Activated naive CD8-positive, alpha-beta T cell treated with anti-CD3 and anti-CD28 coated beads, Interleukin-2, amount 10 ng/mL, durations not matched to agents 7 days and 5 days (primary cell): Measurements from ENCODE around the gene SNX7. TPM values are rescaled to one million over a fixed set of nuclear protein-coding genes. Genes with fewer than 3 reads are reported as not detected.

Source experiments
- ATAC-seq: fragments of 150-1000 bp; cut with Tn5 transposase; one replicate; pipeline ENCODE4 v1.10.0; 2021; ENCODE audit warnings: low read depth, moderate library complexity
- POLR2A ChIA-PET: fragments of 350-600 bp; sonication (Branson Sonifier 250); formaldehyde crosslinking; loops from one replicate; lab custom pipeline; 2021; ENCODE audit warnings: antibody characterized with exemption; lab: Charles Lee
- DNase-seq: peaks from one replicate; pipeline ENCODE4 v3.0.0; 2021
- H3K27ac Mint-ChIP-seq: one replicate; pipeline ENCODE4 v1.8.0; 2022; ENCODE audit warnings: mild to moderate bottlenecking, mixed read lengths
- H3K27me3 Mint-ChIP-seq: one replicate; pipeline ENCODE4 v1.8.0; 2022; ENCODE audit warnings: mild to moderate bottlenecking, moderate library complexity, mixed read lengths
- H3K36me3 Mint-ChIP-seq: one replicate; pipeline ENCODE4 v1.8.0; 2021; ENCODE audit warnings: mild to moderate bottlenecking, mixed read lengths
- H3K4me1 Mint-ChIP-seq: one replicate; pipeline ENCODE4 v1.8.0; 2021; ENCODE audit warnings: mixed read lengths
- H3K4me3 Mint-ChIP-seq: one replicate; pipeline ENCODE4 v1.8.0; 2022; ENCODE audit warnings: mild to moderate bottlenecking, moderate library complexity, mixed read lengths
- H3K9me3 Mint-ChIP-seq: one replicate; pipeline ENCODE4 v1.8.0; 2021; ENCODE audit warnings: mixed read lengths
- total RNA-seq, 2 experiments: library from RNA; stranded (reverse); gene quantifications; one replicate each; pipeline ENCODE4 v1.2.3, GENCODE V29; 2021

SNX7 gene
- total RNA-seq: not detected

GRCh38 chr1:98661544-98662355 is at the start of gene SNX7:
TSS of gene SNX7 (plus strand) at chr1:98661721. CDS start at chr1:98661732, 11 bp downstream.
- peak; percentile 33 for DNase-seq
- Mint-ChIP-seq H3K4me3 (peak within 1 kb of the TSS; percentile 84), H3K9me3 (no peaks in the 10 kb centered on the region), H3K4me1 (peaks cover 7% of the 10 kb centered on the region), H3K27me3 (peaks cover 55% of the 10 kb centered on the region), H3K36me3 (no peaks in the 10 kb centered on the region), H3K27ac (no peak within 1 kb of the TSS)
- POLR2A ChIA-PET: no interaction called here
- peak; percentile 42 for ATAC-seq

- ATAC-seq (no peak), DNase-seq (no peak)
- Mint-ChIP-seq H3K27ac (no peak overlapping the region), H3K4me1 (no peaks in the 10 kb centered on the region), H3K27me3 (no peaks in the 10 kb centered on the region), H3K4me3 (no peak overlapping the region), H3K9me3 (peaks cover 3% of the 10 kb centered on the region), H3K36me3 (no peaks in the 10 kb centered on the region)
- POLR2A ChIA-PET: no interaction called here
Measured at GRCh38 chr1:98637316-98637715, 24.2 kb upstream of the SNX7 start.

GRCh38 chr1:98638185-98638584 is 23.3 kb upstream of the SNX7 start:
- Mint-ChIP-seq H3K27ac (no peak overlapping the region), H3K4me3 (no peak overlapping the region), H3K27me3 (no peaks in the 10 kb centered on the region), H3K36me3 (no peaks in the 10 kb centered on the region), H3K9me3 (peaks cover 3% of the 10 kb centered on the region), H3K4me1 (no peaks in the 10 kb centered on the region)
- ATAC-seq (no peak), DNase-seq (no peak)
- POLR2A ChIA-PET: no interaction called here

- peaks cover 1% of the 10 kb centered on the region for H3K9me3 Mint-ChIP-seq
- ATAC-seq (no peak), DNase-seq (no peak)
- POLR2A ChIA-PET: no interaction called here
- H3K4me1 Mint-ChIP-seq: no peaks in the 10 kb centered on the region
- no peak overlapping the region for H3K27ac Mint-ChIP-seq
- H3K4me3 Mint-ChIP-seq: no peak overlapping the region
- no peaks in the 10 kb centered on the region for H3K27me3 Mint-ChIP-seq
- no peaks in the 10 kb centered on the region for H3K36me3 Mint-ChIP-seq
Measured at GRCh38 chr1:98644510-98644909, 17.0 kb upstream of the SNX7 start.

- DNase-seq (no peak), ATAC-seq (no peak)
- no peaks in the 10 kb centered on the region for H3K27me3 Mint-ChIP-seq
- POLR2A ChIA-PET: no interaction called here
- no peaks in the 10 kb centered on the region for H3K4me1 Mint-ChIP-seq
- no peaks in the 10 kb centered on the region for H3K9me3 Mint-ChIP-seq
- H3K36me3 Mint-ChIP-seq: no peaks in the 10 kb centered on the region
- no peak overlapping the region for H3K27ac Mint-ChIP-seq
- H3K4me3 Mint-ChIP-seq: no peak overlapping the region
Measured at GRCh38 chr1:98651116-98651632, 10.3 kb upstream of the SNX7 start.

GRCh38 chr1:98653123-98653522 is 8.4 kb upstream of the SNX7 start:
- no peak overlapping the region for H3K4me3 Mint-ChIP-seq
- POLR2A ChIA-PET: no interaction called here
- DNase-seq: no peak
- H3K36me3 Mint-ChIP-seq: no peaks in the 10 kb centered on the region
- H3K9me3 Mint-ChIP-seq: no peaks in the 10 kb centered on the region
- H3K27me3 Mint-ChIP-seq: no peaks in the 10 kb centered on the region
- H3K4me1 Mint-ChIP-seq: no peaks in the 10 kb centered on the region
- no peak overlapping the region for H3K27ac Mint-ChIP-seq
- ATAC-seq: no peak

GRCh38 chr1:98659879-98660278 is 1.6 kb upstream of the SNX7 start:
- Mint-ChIP-seq H3K9me3 (no peaks in the 10 kb centered on the region), H3K4me3 (no peak overlapping the region), H3K4me1 (peaks cover 7% of the 10 kb centered on the region), H3K27ac (no peak overlapping the region), H3K27me3 (peaks cover 55% of the 10 kb centered on the region), H3K36me3 (no peaks in the 10 kb centered on the region)
- POLR2A ChIA-PET: no interaction called here
- DNase-seq: no peak
- no peak for ATAC-seq

GRCh38 chr1:98660940-98661543 is 479 bp upstream of the SNX7 start:
- no peaks in the 10 kb centered on the region for H3K36me3 Mint-ChIP-seq
- ATAC-seq: no peak
- peaks cover 55% of the 10 kb centered on the region for H3K27me3 Mint-ChIP-seq
- POLR2A ChIA-PET: no interaction called here
- peaks cover 7% of the 10 kb centered on the region for H3K4me1 Mint-ChIP-seq
- no peak for DNase-seq
- peak overlapping the region; percentile 49 for H3K4me3 Mint-ChIP-seq
- H3K9me3 Mint-ChIP-seq: no peaks in the 10 kb centered on the region
- no peak overlapping the region for H3K27ac Mint-ChIP-seq

- no peaks in the 10 kb centered on the region for H3K36me3 Mint-ChIP-seq
- H3K9me3 Mint-ChIP-seq: no peaks in the 10 kb centered on the region
- H3K4me3 Mint-ChIP-seq: peak overlapping the region; percentile 84
- no peak for ATAC-seq
- POLR2A ChIA-PET: no interaction called here
- DNase-seq: no peak
- H3K4me1 Mint-ChIP-seq: peaks cover 7% of the 10 kb centered on the region
- H3K27me3 Mint-ChIP-seq: peaks cover 55% of the 10 kb centered on the region
- H3K27ac Mint-ChIP-seq: no peak overlapping the region
Measured at GRCh38 chr1:98662356-98662670, 792 bp downstream of the SNX7 start.

- no peak overlapping the region for H3K4me3 Mint-ChIP-seq
- no peaks in the 10 kb centered on the region for H3K4me1 Mint-ChIP-seq
- ATAC-seq (no peak), DNase-seq (no peak)
- POLR2A ChIA-PET: no interaction called here
- peaks cover 12% of the 10 kb centered on the region for H3K27me3 Mint-ChIP-seq
- H3K27ac Mint-ChIP-seq: no peak overlapping the region
- no peaks in the 10 kb centered on the region for H3K36me3 Mint-ChIP-seq
- H3K9me3 Mint-ChIP-seq: no peaks in the 10 kb centered on the region
Measured at GRCh38 chr1:98668733-98669132, 7.2 kb downstream of the SNX7 start.

- ATAC-seq (no peak), DNase-seq (no peak)
- POLR2A ChIA-PET: no interaction called here
- Mint-ChIP-seq H3K4me3 (no peak overlapping the region), H3K9me3 (no peaks in the 10 kb centered on the region), H3K27ac (no peak overlapping the region), H3K27me3 (peaks cover 4% of the 10 kb centered on the region), H3K36me3 (no peaks in the 10 kb centered on the region), H3K4me1 (no peaks in the 10 kb centered on the region)
Measured at GRCh38 chr1:98669355-98670296, 8.1 kb downstream of the SNX7 start.

GRCh38 chr1:98672189-98672588 is 10.7 kb downstream of the SNX7 start:
- ATAC-seq (no peak), DNase-seq (no peak)
- Mint-ChIP-seq H3K27ac (no peak overlapping the region), H3K4me3 (no peak overlapping the region), H3K4me1 (no peaks in the 10 kb centered on the region), H3K9me3 (no peaks in the 10 kb centered on the region), H3K36me3 (no peaks in the 10 kb centered on the region), H3K27me3 (peaks cover 6% of the 10 kb centered on the region)
- POLR2A ChIA-PET: no interaction called here

- POLR2A ChIA-PET: no interaction called here
- Mint-ChIP-seq H3K27ac (no peak overlapping the region), H3K36me3 (no peaks in the 10 kb centered on the region), H3K4me1 (no peaks in the 10 kb centered on the region), H3K4me3 (no peak overlapping the region), H3K9me3 (no peaks in the 10 kb centered on the region), H3K27me3 (peaks cover 6% of the 10 kb centered on the region)
- no peak for DNase-seq
- ATAC-seq: no peak
Measured at GRCh38 chr1:98674075-98674781, 12.7 kb downstream of the SNX7 start.
